ENCODE results near the gene DEFB126.

Gene DEFB126

DNA sequence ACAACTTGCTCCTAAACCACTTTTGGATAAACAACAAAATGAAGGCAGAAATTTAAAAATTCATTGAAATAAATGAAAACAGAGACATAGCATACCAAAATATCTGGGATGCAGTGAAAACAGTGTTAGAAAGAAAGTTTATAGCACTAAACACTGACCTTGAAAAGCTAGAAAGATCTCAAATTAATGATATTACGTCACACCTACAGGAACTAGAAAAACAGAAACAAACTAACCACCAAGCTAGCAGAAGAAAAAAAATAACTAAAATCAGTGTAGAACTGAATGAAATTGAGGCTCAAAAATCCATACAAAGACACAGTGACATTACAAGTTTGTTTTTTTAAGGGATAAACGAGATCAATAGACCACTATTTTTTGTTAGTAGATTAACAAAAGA lies 41.9 kb downstream of the DEFB126 start:
- Mint-ChIP-seq H3K27ac (no peak overlapping the region), H3K9me3 (peaks cover 19% of the 10 kb centered on the region), H3K4me1 (ENCODE audit: low read depth) (peaks cover 2% of the 10 kb centered on the region), H3K36me3 (ENCODE audit: low read depth) (no peaks in the 10 kb centered on the region), H3K27me3 (peaks cover 74% of the 10 kb centered on the region), H3K4me3 (no peak overlapping the region)
- no peak for DNase-seq

GRCh38 chr20:187733-188132 lies 45.3 kb downstream of the DEFB126 start:
- Mint-ChIP-seq H3K36me3 (ENCODE audit: low read depth) (no peaks in the 10 kb centered on the region), H3K27me3 (peaks cover 66% of the 10 kb centered on the region), H3K4me1 (ENCODE audit: low read depth) (peaks cover 2% of the 10 kb centered on the region), H3K9me3 (peaks cover 19% of the 10 kb centered on the region), H3K4me3 (no peak overlapping the region), H3K27ac (no peak overlapping the region)
- DNase-seq = no peak

GRCh38 chr20:189611-190010 lies 47.2 kb downstream of the DEFB126 start, which contains the start of gene DEFB128:
DEFB128 (minus strand) TSS chr20:189711; CDS start chr20:189623, 88 bp downstream.
- H3K9me3 Mint-ChIP-seq = peaks cover 5% of the 10 kb centered on the region
- H3K27me3 Mint-ChIP-seq = peaks cover 52% of the 10 kb centered on the region
- H3K27ac Mint-ChIP-seq = no peak within 1 kb of the TSS
- no peak within 1 kb of the TSS for H3K4me3 Mint-ChIP-seq
- DNase-seq = no peak
- H3K36me3 Mint-ChIP-seq (ENCODE audit: low read depth) = no peaks in the 10 kb centered on the region
- H3K4me1 Mint-ChIP-seq (ENCODE audit: low read depth) = peaks cover under 1% of the 10 kb centered on the region
